Kidney tubule cell (primary cell): ENCODE data around the gene KCTD13.
"Not testable (repeated sequence)": the region's sequence is repeated elsewhere in the genome, so short reads cannot be mapped to it uniquely, and the experiment has no call there.

ENCODE experiments used
- DNase-seq: peaks from one replicate; pipeline ENCODE4 v3.0.0-alpha.2; 2018; ENCODE audit warnings: low spot score

Gene KCTD13

GRCh38 chr16:29925781-29926710, at the start of gene KCTD13:
KCTD13 (minus strand) TSS chr16:29926226; CDS start chr16:29926033, 193 bp downstream.
- peak; percentile 88 for DNase-seq

GRCh38 chr16:29975134-29975538, 49.1 kb upstream of the KCTD13 start:
- DNase-seq: no peak

- DNase-seq: peak; percentile 33
These were observed 48.5 kb upstream of the KCTD13 start for GRCh38 chr16:29974291-29975133.

GRCh38 chr16:29973384-29974246, 47.6 kb upstream of the KCTD13 start, which contains the start of gene TAOK2:
TAOK2 (plus strand) TSS chr16:29973868; CDS start chr16:29977773, 3,905 bp downstream.
- DNase-seq: peak; percentile 99

- DNase-seq: no peak
These were observed 47.0 kb upstream of the KCTD13 start for GRCh38 chr16:29972992-29973383.

GRCh38 chr16:29972500-29972899, 46.5 kb upstream of the KCTD13 start:
- DNase-seq: no peak

GRCh38 chr16:29971304-29971703, 45.3 kb upstream of the KCTD13 start:
- no peak for DNase-seq

- no peak for DNase-seq
These were observed 42.2 kb upstream of the KCTD13 start for GRCh38 chr16:29968205-29968604.

GRCh38 chr16:29963021-29963743, 37.2 kb upstream of the KCTD13 start:
- DNase-seq: no peak

GRCh38 chr16:29962344-29962994, 36.4 kb upstream of the KCTD13 start:
- peak; percentile 36 for DNase-seq

- DNase-seq: peak; percentile 93
These were observed 35.7 kb upstream of the KCTD13 start, which contains the start of gene TMEM219 for GRCh38 chr16:29961479-29962343. TMEM219 (plus strand) TSS chr16:29962079; CDS start chr16:29963144, 1,065 bp downstream.

GRCh38 chr16:29961127-29961478, 35.1 kb upstream of the KCTD13 start:
- no peak for DNase-seq

- not testable (repeated sequence) for DNase-seq
These were observed 33.8 kb upstream of the KCTD13 start for GRCh38 chr16:29959821-29960220.

- DNase-seq: no peak
These were observed 33.3 kb upstream of the KCTD13 start for GRCh38 chr16:29959293-29959692.

GRCh38 chr16:29958756-29959155, 32.7 kb upstream of the KCTD13 start:
- no peak for DNase-seq

GRCh38 chr16:29951625-29952365, 25.8 kb upstream of the KCTD13 start:
- DNase-seq: no peak

GRCh38 chr16:29950806-29951461, 24.9 kb upstream of the KCTD13 start:
- DNase-seq: no peak

GRCh38 chr16:29947897-29948296, 21.9 kb upstream of the KCTD13 start:
- no peak for DNase-seq
